AG04449 (cell line): ENCODE results near the gene PIK3R3.

ENCODE experiments used
- CTCF ChIA-PET: fragments of 350-600 bp; formaldehyde crosslinking; extraction: SDS; loops from one replicate; lab custom pipeline; 2021; ENCODE audit warnings: antibody characterized with exemption; lab: Yijun Ruan, JAX
- POLR2A ChIA-PET: fragments of 400-600, 350-600 bp; formaldehyde crosslinking; extraction: SDS; loops from one replicate; lab custom pipeline; 2020; ENCODE audit warnings: antibody characterized with exemption, inconsistent platforms; lab: Yijun Ruan, JAX
- DNase-seq: peaks from one replicate; pipeline ENCODE4 v3.0.0-alpha.2; 2010; ENCODE audit warnings: low read depth, low spot score
- H3K4me3 ChIP-seq: 2 replicates; pipeline ENCODE4 v1.5.1; 2011; ENCODE audit warnings: low read depth, mild to moderate bottlenecking, control low read depth, low read length
- TF ChIP-seq, protein P1 (sequence below): IDR thresholded peaks from one replicate; pipeline ENCODE4 v1.5.1; 2011; ENCODE audit warnings: mild to moderate bottlenecking, moderate library complexity, low read length, control low read depth, inconsistent platforms; ENCODE audit not compliant: insufficient read depth; ENCODE audit errors: missing control alignments

The PIK3R3 gene

DNA sequence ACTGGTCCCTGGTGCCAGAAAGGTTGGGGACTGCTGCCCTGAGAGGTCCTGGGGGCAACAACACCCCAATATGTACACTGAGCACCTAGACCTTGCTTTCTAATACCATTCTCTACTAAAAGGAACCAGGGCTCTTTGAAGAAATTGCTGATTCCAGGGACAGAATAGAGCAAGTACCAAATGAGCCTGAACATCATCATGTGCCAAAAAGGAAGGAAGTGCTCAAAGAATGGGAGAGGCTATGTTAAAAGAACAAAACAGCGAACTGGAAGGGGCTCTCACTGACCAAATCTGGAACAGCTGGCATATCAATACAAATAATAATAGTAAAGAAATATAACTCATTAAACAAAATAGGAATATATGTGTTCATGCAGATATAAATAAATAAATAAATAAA, 50.8 kb downstream of the PIK3R3 start:
- CTCF ChIA-PET, result no interaction called here
- POLR2A ChIA-PET, result no interaction called here
- H3K4me3 ChIP-seq, result no peak overlapping the region
- no peak for DNase-seq
- TF ChIP-seq, protein P1, sequence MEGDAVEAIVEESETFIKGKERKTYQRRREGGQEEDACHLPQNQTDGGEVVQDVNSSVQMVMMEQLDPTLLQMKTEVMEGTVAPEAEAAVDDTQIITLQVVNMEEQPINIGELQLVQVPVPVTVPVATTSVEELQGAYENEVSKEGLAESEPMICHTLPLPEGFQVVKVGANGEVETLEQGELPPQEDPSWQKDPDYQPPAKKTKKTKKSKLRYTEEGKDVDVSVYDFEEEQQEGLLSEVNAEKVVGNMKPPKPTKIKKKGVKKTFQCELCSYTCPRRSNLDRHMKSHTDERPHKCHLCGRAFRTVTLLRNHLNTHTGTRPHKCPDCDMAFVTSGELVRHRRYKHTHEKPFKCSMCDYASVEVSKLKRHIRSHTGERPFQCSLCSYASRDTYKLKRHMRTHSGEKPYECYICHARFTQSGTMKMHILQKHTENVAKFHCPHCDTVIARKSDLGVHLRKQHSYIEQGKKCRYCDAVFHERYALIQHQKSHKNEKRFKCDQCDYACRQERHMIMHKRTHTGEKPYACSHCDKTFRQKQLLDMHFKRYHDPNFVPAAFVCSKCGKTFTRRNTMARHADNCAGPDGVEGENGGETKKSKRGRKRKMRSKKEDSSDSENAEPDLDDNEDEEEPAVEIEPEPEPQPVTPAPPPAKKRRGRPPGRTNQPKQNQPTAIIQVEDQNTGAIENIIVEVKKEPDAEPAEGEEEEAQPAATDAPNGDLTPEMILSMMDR, result no peak

DNA sequence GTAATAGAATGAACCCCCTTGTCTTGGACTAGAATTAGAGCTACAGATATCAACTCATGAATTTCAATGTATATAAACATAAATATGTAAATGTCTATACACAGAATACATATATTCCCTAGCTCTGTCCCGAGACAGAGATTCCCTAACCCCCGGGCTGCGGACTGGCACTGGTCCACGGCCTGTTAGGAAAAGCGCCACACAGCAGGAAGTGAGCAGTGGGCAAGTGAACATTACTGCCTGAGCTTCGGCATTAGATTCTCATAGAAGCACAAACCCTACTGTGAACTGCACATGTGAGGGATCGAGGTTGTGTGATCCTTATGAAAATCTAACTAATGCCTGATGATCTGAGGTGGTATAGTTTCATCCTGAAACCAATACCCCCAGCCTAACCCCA, 51.2 kb downstream of the PIK3R3 start:
- ChIA-PET POLR2A (no interaction called here), CTCF (interaction anchor here (1.0 kb wide), 1 partner anchor 11 kb away, joined by 3 read pairs; no protein-coding TSS in a partner anchor)
- DNase-seq, result no peak
- TF ChIP-seq, protein P1, result no peak
- no peak overlapping the region for H3K4me3 ChIP-seq

DNA sequence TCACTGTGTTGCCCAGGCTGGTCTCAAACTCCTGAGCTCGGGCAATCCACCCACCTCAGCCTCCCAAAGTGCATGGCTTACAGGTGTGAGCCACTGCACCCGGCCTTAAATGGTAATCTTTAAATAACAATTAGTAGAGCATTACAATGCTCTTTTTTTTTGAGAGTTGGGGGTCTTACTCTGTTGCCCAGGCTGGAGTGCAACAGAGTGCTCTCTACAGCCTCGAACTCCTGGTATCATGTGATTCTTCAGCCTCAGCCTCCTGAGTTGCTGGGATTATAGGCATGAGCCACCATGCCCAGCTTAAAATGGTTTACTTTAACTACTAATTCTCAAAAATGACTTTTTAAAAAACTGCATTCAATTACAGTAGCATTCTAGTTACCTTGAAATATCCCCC, 52.2 kb downstream of the PIK3R3 start:
- TF ChIP-seq, protein P1, result no peak
- CTCF ChIA-PET, result interaction anchor here (0.8 to 1.0 kb wide), 3 partner anchors 8 to 78 kb away, joined by 3 read pairs; no protein-coding TSS in a partner anchor
- no peak overlapping the region for H3K4me3 ChIP-seq
- DNase-seq, result no peak
- POLR2A ChIA-PET, result no interaction called here

DNA sequence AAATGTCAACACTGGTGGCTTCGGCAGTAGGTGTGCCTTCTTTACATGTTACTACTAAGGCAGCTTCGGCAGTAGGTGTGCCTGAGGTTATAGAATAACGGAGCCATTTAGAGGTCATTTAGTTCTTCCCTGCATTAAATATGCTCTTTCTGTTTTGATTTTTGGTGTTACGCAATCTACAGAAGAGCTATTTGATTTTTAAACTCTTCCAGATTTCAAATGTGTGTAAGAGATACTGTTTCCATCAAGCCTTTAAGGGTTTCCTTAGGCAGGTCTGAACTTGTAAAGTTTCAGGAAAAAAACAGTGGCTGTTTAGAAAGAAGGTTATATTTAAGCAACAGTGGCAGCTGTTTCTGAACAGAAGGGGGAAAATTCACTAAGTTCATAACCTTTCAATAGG, 54.8 kb downstream of the PIK3R3 start:
- TF ChIP-seq, protein P1, result no peak
- ChIA-PET POLR2A (no interaction called here), CTCF (interaction anchor here (0.8 kb wide), 1 partner anchor 13 kb away, joined by 3 read pairs; no protein-coding TSS in a partner anchor)
- H3K4me3 ChIP-seq, result no peak overlapping the region
- DNase-seq, result no peak

DNA sequence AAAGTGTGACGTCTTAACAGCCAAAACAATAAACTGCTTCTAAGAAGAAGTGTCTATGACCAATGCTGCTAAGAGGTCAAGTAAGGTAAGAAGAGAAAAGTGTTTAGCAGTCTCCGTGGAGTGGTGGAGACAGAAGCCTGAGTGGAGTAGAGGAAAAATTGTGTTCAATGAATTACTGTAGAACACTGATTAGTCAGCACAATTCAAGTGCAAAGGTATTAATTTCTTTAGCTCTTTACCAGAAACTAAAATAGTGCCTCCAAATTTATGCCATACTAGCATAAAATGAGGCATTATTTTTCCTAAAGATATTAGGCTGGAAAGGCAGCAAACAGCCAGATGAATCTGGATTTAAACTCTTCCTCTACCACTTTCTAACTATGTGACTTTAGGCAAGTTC, 56.1 kb downstream of the PIK3R3 start:
- no peak for DNase-seq
- ChIA-PET POLR2A (no interaction called here), CTCF (no interaction called here)
- TF ChIP-seq, protein P1, result no peak
- no peak overlapping the region for H3K4me3 ChIP-seq

DNA sequence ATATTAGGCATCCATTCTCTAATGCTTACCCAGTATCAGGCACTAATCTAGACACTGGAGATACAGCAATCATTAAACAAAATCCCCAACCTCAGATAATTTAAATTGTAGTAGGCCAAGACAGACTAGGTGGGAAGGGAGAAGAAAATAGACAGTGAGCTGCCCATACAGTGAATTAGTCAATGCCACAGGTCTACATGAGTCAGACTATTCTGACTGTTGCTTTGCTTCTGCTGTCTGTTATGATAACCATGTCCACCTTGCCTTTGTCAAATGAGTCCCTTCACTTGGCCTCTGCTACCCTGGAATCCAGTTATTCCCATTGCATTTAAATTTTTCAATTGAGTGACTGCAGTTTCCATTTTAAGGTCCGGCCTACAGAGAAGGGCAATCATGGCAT, 59.5 kb downstream of the PIK3R3 start:
- ChIA-PET POLR2A (interaction anchor here (0.5 to 0.6 kb wide), 2 partner anchors 58 to 551 kb away, joined by 3 read pairs; partner anchors contain the start of gene PRDX1), CTCF (interaction anchor here (0.7 kb wide), 1 partner anchor 260 kb away, joined by 3 read pairs; no protein-coding TSS in a partner anchor)
- no peak overlapping the region for H3K4me3 ChIP-seq
- no peak for DNase-seq
- TF ChIP-seq, protein P1, result no peak
